Fibroblast of pulmonary artery (primary cell): ENCODE measurements around the gene RAPGEF1.

Experiments
- DNase-seq: peaks from one replicate; pipeline ENCODE4 v3.0.0-alpha.2; 2010; ENCODE audit warnings: low read depth
- H3K4me3 ChIP-seq: replicated peaks from 2 replicates; pipeline ENCODE4 v1.5.1; 2011; ENCODE audit warnings: low read depth, mild to moderate bottlenecking, control low read depth, low read length, moderate library complexity
- TF ChIP-seq, protein P1 (sequence below): IDR thresholded peaks from 2 replicates; pipeline ENCODE4 v1.5.1; 2011; ENCODE audit warnings: mild to moderate bottlenecking, control low read depth, low read length, inconsistent platforms; ENCODE audit errors: missing control alignments

The RAPGEF1 gene

DNA sequence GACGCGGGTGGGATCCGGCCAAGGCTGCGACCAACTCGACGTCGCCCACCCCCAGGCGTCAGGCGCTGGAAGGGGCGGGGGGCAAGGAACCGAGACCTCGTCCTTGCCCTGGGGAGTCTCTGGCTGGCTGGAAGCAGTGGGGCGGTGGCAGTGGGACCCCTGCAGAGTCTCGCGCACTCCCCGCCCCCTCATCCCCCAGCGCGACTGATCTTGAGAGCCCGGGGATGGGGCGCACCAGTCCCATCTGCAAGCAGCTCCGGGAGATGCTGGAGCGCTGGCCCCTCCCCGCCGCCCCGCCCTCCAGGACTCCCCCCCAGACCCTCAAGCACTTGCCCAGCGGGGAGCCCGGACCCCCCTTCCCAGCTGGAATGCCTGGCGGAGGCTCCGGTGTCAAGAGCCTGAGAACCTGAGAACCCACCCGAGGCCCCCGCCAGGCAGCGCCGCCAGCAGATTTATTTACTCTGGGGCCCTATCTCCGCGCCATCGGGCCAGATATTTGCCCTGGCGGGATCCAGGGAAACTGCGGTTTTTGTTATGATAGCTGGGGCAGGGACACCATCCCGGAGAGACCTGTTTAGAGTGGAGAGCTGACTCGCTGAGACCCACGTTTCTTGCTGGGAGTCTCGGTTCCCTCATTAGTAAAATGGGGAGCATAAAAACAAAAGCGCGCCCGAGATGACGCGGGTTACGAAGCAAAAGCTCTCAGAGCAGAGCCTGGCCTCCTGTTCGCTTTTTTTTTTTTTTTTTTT, 193.4 kb downstream of the RAPGEF1 start:
- no peak for DNase-seq
- peak overlapping the region; percentile 22 for H3K4me3 ChIP-seq

DNA sequence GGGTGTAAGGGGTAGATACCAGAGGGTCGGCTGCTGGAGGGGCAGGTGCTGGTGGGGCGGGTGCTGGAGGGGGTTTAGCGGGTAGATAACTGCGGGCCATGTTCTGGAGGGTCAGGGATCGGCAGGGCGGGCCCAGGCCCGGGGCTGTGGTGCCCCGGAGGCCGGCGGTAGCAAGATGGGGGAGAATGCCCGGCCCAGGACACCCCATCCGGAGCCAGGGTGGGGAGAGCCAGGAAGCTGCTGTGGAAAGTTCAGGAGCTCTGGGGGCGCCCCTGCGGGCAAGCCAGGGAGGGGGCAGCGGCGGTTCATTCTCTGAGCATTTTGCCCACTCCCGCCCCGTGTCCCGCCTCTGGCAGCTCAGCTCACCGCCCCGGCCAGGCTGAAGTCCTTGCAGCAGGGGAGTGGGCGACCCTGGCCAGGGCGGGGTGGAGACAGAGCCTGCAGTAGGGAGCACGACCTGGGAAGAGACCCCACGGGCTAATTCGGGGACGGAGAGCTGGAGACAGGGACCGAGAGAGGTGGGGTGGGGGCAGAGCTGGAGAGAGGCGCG, 194.0 kb downstream of the RAPGEF1 start:
- DNase-seq, result no peak
- H3K4me3 ChIP-seq, result no peak overlapping the region
- TF ChIP-seq, protein P1, sequence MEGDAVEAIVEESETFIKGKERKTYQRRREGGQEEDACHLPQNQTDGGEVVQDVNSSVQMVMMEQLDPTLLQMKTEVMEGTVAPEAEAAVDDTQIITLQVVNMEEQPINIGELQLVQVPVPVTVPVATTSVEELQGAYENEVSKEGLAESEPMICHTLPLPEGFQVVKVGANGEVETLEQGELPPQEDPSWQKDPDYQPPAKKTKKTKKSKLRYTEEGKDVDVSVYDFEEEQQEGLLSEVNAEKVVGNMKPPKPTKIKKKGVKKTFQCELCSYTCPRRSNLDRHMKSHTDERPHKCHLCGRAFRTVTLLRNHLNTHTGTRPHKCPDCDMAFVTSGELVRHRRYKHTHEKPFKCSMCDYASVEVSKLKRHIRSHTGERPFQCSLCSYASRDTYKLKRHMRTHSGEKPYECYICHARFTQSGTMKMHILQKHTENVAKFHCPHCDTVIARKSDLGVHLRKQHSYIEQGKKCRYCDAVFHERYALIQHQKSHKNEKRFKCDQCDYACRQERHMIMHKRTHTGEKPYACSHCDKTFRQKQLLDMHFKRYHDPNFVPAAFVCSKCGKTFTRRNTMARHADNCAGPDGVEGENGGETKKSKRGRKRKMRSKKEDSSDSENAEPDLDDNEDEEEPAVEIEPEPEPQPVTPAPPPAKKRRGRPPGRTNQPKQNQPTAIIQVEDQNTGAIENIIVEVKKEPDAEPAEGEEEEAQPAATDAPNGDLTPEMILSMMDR, result no peak

More for the DNA sequence above, 193.4 kb downstream of the RAPGEF1 start:
- TF ChIP-seq, protein P1, result no peak

DNA sequence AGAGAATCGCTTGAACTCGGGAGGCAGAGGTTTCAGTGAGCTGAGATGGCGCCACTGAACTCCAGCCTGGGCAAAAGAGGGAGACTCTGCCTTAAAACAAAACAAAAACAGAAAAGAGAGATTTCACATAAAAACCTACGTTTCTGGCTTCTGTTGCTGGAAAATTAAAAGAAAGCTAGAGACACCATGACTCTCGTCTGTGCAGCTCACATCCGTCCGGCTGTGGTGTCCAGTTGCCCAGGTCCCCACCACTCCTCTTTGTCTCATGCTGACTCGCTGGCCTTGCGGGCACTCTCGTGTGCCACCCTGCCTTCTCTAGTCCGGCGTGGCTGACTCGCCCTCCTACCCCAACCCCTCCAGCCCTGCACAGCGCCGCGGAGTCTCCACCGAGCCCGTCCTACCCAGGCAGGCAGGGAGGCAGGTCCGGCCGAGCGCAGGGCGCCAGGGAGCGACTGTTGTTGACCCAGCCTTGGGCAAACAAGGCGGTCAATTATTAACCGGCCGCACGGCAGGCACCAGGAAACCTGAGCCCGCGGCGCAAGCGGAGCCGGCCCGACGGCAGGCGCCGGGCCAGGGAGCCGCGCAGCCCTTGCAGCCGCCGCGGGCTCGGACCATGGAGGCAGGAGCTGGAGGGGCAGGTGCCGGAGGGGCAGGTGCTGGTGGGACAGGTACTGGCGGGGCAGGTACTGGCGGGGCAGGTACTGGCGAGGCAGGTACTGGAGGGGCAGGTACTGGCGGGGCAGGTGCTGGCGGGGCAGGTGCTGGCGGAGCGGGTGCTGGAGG, 194.7 kb downstream of the RAPGEF1 start, which contains the start of gene PRRT1B:
Gene PRRT1B, plus strand, starts transcription at position 521 of the 783 bp plus-strand sequence. Its CDS starts 93 bp downstream, at position 614.
- TF ChIP-seq, protein P1, result no peak
- no peak for DNase-seq
- no peak within 1 kb of the TSS for H3K4me3 ChIP-seq

DNA sequence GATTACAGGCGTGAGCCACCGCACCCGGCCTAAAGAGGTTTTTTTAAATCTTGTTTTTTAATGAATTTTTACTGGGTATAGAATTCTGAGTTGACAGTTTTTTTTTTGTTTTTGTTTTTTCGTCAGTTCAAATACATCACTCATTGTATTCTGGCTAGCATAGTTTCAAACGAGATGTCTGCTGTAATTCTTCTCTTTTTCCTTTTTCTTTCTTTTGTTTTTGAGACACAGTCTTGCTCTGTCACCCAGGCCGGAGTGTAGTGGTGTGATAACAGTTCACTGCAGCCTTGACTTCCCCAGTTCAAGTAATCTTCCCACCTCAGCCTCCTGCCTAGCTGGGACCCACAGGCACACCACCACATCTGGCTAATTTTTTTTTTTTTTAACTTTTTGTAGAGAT, 196.7 kb downstream of the RAPGEF1 start:
- no peak overlapping the region for H3K4me3 ChIP-seq
- no peak for DNase-seq

DNA sequence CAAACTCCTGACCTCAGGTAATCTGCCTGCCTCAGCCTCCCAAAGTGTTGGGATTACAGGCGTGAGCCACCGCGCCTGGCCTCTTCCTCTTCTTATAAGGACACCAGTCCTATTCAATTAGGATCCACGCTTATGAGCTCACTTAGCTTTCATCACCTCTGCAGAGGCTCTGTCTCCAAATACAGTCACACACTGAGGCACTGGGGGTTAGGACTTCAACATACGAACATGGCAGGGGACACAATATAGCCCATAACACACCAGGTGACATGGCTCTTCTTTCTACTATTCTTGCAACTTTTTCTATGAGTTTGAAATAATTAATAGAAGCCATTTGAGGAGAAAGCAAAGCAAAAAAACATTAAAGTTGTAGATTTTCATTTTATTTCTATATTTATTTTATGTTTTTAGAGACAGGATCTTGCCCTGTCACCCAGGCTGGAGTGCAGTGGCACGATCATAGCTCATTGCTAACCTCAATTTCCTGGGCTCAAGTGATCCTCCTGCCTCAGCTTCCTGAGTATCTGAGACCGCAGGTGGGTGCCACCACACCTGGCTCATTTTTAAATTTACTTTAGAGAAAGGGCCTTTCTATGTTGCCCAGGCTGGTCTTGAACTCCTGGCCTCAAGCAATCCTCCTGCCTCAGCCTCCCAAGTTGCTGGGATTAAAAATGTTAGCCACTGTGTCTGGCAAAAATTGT, 200.5 kb downstream of the RAPGEF1 start:
- no peak overlapping the region for H3K4me3 ChIP-seq
- DNase-seq, result no peak
- TF ChIP-seq, protein P1, result no peak

More for the DNA sequence above, 196.7 kb downstream of the RAPGEF1 start:
- TF ChIP-seq, protein P1, result no peak

DNA sequence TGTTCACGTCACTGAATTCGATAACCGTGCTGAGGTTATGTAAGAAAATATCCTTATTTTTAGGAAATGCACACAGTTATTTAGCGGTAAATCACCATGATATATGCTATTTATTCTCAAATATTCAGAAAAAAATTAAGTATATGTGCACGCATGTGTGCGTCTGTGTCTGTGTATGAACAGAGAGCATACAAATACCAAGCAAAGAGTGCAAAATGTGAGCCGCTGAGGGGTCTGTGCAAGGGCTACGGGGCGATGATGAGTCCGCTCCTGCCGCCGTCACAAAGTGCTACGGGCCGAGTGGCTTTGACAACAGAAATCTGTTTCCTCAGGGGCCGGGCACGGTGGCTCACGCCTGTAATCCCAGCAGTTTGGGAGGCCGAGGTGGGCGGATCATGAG, 201.9 kb downstream of the RAPGEF1 start:
- no peak overlapping the region for H3K4me3 ChIP-seq
- TF ChIP-seq, protein P1, result no peak
- no peak for DNase-seq
